ENCODE results near the gene KDR. TPM values are rescaled to one million over a fixed set of nuclear protein-coding genes. Genes with fewer than 3 reads are reported as not detected.

The KDR gene
- total RNA-seq, 3 donors from 2014 or later (not counting 1 experiment from before 2014, with no cell fraction given) = 0.07 to 0.08 TPM; not detected in 1

DNA sequence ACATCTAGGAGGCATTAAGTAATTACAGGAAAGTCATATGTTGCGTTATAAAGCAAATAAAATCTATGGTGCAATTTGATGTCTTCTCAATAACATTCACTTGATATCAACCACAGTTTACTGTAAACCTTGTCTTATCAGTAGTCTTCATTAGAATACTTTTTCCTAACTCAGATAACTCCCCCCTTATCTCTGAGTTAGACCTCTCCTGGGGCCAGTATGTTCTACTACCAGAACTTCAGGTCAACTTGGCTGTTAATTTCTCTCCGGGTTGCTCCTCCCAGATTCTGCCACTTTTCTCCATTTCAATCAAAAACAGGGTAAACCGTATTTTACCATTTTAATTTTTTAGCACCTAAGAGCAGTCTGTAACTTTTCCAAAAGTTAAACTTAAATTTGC lies 50.0 kb downstream of the KDR start:
- H3K4me3 Mint-ChIP-seq = no peak overlapping the region
- Histone ChIP-seq H3K27me3 (ENCODE audit: control insufficient read depth, insufficient read depth, low read length) (no peaks in the 10 kb centered on the region), H3K9me3 (ENCODE audit: control insufficient read depth, insufficient read depth, low read length) (no peaks in the 10 kb centered on the region), H3K36me3 (ENCODE audit: control insufficient read depth, insufficient read depth, low read length) (no peaks in the 10 kb centered on the region), H3K27ac (ENCODE audit: low read length) (no peak overlapping the region), H3K4me3 (ENCODE audit: low read length) (no peak overlapping the region), H3K4me1 (ENCODE audit: control insufficient read depth, insufficient read depth, low read length) (no peaks in the 10 kb centered on the region)
- H3K27me3 Mint-ChIP-seq (ENCODE audit: low read depth in 2 of 2) = peaks cover 3 to 8% of the 10 kb centered on the region in 2 donors
- intact Hi-C loops (cut with micrococcal nuclease) = no loop called here
- no peak overlapping the region for H3K27ac Mint-ChIP-seq
- no peaks in the 10 kb centered on the region for H3K9me3 Mint-ChIP-seq
- no peak for ATAC-seq
- no peak for TF ChIP-seq CTCF (IDR thresholded peaks at IDR 0.05)
- no peaks in the 10 kb centered on the region for H3K36me3 Mint-ChIP-seq
- DNase-seq = no peak
- WGBS (ENCODE audit: insufficient coverage) = 87% methylated on average over 2 of the region's 3 CpGs
- H3K4me1 Mint-ChIP-seq = peaks cover 6 to 7% of the 10 kb centered on the region in 2 donors

DNA sequence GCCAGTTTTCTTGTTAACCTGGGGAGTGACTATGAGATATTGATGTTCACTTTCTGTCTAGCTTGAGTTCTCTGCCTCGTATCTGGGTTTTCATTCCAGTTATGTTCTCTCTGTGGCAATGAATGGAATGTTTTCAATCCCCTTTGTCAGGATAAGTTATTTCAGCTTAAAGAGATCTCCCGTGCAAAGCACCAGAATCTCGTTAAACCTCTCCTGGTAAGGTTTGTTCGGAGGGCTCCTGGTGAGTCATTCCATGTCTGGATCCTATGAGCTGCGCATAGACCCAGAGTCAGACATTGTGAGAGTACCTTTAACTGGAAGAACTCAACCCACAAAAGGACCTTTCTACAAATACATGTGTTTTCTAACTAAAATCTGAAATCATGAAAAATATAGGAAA lies 51.0 kb downstream of the KDR start:
- Mint-ChIP-seq H3K4me3 (no peak overlapping the region), H3K9me3 (no peaks in the 10 kb centered on the region), H3K36me3 (no peaks in the 10 kb centered on the region), H3K4me1 (peaks cover 6 to 7% of the 10 kb centered on the region in 2 donors), H3K27me3 (ENCODE audit: low read depth in 2 of 2) (peaks cover 3 to 8% of the 10 kb centered on the region in 2 donors), H3K27ac (no peak overlapping the region)
- Histone ChIP-seq H3K4me3 (ENCODE audit: low read length) (no peak overlapping the region), H3K4me1 (ENCODE audit: control insufficient read depth, insufficient read depth, low read length) (no peaks in the 10 kb centered on the region), H3K36me3 (ENCODE audit: control insufficient read depth, insufficient read depth, low read length) (no peaks in the 10 kb centered on the region), H3K9me3 (ENCODE audit: control insufficient read depth, insufficient read depth, low read length) (no peaks in the 10 kb centered on the region), H3K27me3 (ENCODE audit: control insufficient read depth, insufficient read depth, low read length) (no peaks in the 10 kb centered on the region), H3K27ac (ENCODE audit: low read length) (no peak overlapping the region)
- DNase-seq (no peak), ATAC-seq (no peak)
- TF ChIP-seq CTCF (IDR thresholded peaks at IDR 0.05) = no peak
- WGBS (ENCODE audit: insufficient coverage) = 92% methylated on average over 5 of the region's 5 CpGs
- intact Hi-C loops (cut with micrococcal nuclease) = no loop called here

- H3K27me3 Mint-ChIP-seq (ENCODE audit: low read depth in 2 of 2) = peaks cover 3 to 8% of the 10 kb centered on the region in 2 donors
- ATAC-seq = no peak
- no peaks in the 10 kb centered on the region for H3K36me3 Mint-ChIP-seq
- H3K36me3 ChIP-seq (ENCODE audit: control insufficient read depth, insufficient read depth, low read length) = no peaks in the 10 kb centered on the region
- H3K27ac ChIP-seq (ENCODE audit: low read length) = no peak overlapping the region
- H3K27me3 ChIP-seq (ENCODE audit: control insufficient read depth, insufficient read depth, low read length) = no peaks in the 10 kb centered on the region
- H3K4me1 Mint-ChIP-seq = peaks cover 6 to 7% of the 10 kb centered on the region in 2 donors
- no peak overlapping the region for H3K4me3 Mint-ChIP-seq
- WGBS (ENCODE audit: insufficient coverage) = no CpG with 5 or more reads among the region's 1 CpG
- no peak for TF ChIP-seq CTCF (IDR thresholded peaks at IDR 0.05)
- no peak for DNase-seq
- no peaks in the 10 kb centered on the region for H3K4me1 ChIP-seq (ENCODE audit: control insufficient read depth, insufficient read depth, low read length)
- intact Hi-C loops (cut with micrococcal nuclease) = no loop called here
- no peak overlapping the region for H3K27ac Mint-ChIP-seq
- H3K9me3 ChIP-seq (ENCODE audit: control insufficient read depth, insufficient read depth, low read length) = no peaks in the 10 kb centered on the region
- H3K4me3 ChIP-seq (ENCODE audit: low read length) = no peak overlapping the region
- no peaks in the 10 kb centered on the region for H3K9me3 Mint-ChIP-seq
These were observed 53.4 kb downstream of the KDR start for GRCh38 chr4:55071951-55072350.

DNA sequence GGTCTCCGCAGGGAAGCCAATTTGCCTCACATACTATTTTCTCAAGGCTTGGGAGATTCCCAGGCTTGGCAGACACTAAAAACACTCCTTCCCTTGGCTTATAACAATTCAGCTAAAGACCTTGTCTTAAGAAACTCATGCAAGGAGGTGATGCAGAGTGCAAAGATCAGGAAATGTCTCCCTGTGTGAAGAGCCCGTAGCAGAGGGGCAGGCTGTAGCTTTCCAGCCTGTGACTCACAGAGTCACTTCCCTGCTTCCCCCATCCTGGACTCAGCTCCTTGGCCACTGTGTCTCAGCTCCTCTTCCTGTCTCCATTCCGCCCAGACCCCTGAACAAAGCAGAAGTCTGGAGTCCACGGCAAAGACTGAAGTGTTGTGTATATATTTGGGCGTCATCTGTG lies 56.1 kb downstream of the KDR start:
- Mint-ChIP-seq H3K27me3 (ENCODE audit: low read depth in 2 of 2) (peaks cover 0 to 3% of the 10 kb centered on the region in 2 donors), H3K4me3 (no peak overlapping the region), H3K36me3 (no peaks in the 10 kb centered on the region), H3K9me3 (no peaks in the 10 kb centered on the region), H3K27ac (no peak overlapping the region), H3K4me1 (no peaks in the 10 kb centered on the region)
- no peak overlapping the region for H3K27ac ChIP-seq (ENCODE audit: low read length)
- no peaks in the 10 kb centered on the region for H3K9me3 ChIP-seq (ENCODE audit: control insufficient read depth, insufficient read depth, low read length)
- H3K4me1 ChIP-seq (ENCODE audit: control insufficient read depth, insufficient read depth, low read length) = no peaks in the 10 kb centered on the region
- no peak overlapping the region for H3K4me3 ChIP-seq (ENCODE audit: low read length)
- DNase-seq = no peak
- H3K36me3 ChIP-seq (ENCODE audit: control insufficient read depth, insufficient read depth, low read length) = no peaks in the 10 kb centered on the region
- intact Hi-C loops (cut with micrococcal nuclease) = no loop called here
- no peaks in the 10 kb centered on the region for H3K27me3 ChIP-seq (ENCODE audit: control insufficient read depth, insufficient read depth, low read length)
- 83% methylated on average over 4 of the region's 5 CpGs for WGBS (ENCODE audit: insufficient coverage)
- no peak for ATAC-seq
- TF ChIP-seq CTCF (IDR thresholded peaks at IDR 0.05) = no peak

Data from natural killer cell (primary cell).